HG03045 (cell line): ENCODE results near the gene IARS2.

Experiments
- ATAC-seq: cut with Tn5 transposase; IDR thresholded peaks from one replicate; pipeline ENCODE4 v1.9.1; 2021; ENCODE audit warnings: mild to moderate bottlenecking, moderate library complexity; ENCODE audit not compliant: unreplicated experiment

The IARS2 gene

GRCh38 chr1:220094016-220094911 is at the start of gene IARS2:
TSS of gene IARS2 (plus strand) at chr1:220094132. CDS start at chr1:220094217, 85 bp downstream.
- peak; percentile 65 for ATAC-seq

GRCh38 chr1:220044678-220045355 is 49.1 kb upstream of the IARS2 start:
- no peak for ATAC-seq

- no peak for ATAC-seq
Measured at GRCh38 chr1:220045356-220046051, 48.4 kb upstream of the IARS2 start.

GRCh38 chr1:220046052-220046930 is 47.6 kb upstream of the IARS2 start, which contains the start of gene EPRS1:
TSS of gene EPRS1 (minus strand) at chr1:220046505. CDS start at chr1:220046388, 117 bp downstream.
- peak; percentile 98 for ATAC-seq

GRCh38 chr1:220056374-220056773 is 37.6 kb upstream of the IARS2 start:
- ATAC-seq: no peak

- no peak for ATAC-seq
Measured at GRCh38 chr1:220060876-220061275, 33.1 kb upstream of the IARS2 start.

- no peak for ATAC-seq
Measured at GRCh38 chr1:220062629-220063028, 31.3 kb upstream of the IARS2 start.

GRCh38 chr1:220067269-220068204 is 26.4 kb upstream of the IARS2 start:
- no peak for ATAC-seq

- no peak for ATAC-seq
Measured at GRCh38 chr1:220076861-220077762, 16.8 kb upstream of the IARS2 start.

- ATAC-seq: no peak
Measured at GRCh38 chr1:220077887-220078286, 16.0 kb upstream of the IARS2 start.

- ATAC-seq: no peak
Measured at GRCh38 chr1:220084460-220084859, 9.5 kb upstream of the IARS2 start.

- ATAC-seq: peak; percentile 45
Measured at GRCh38 chr1:220086261-220086686, 7.7 kb upstream of the IARS2 start.

GRCh38 chr1:220089650-220090556 is 4.0 kb upstream of the IARS2 start, which contains the start of gene BPNT1:
TSS of gene BPNT1 (minus strand) at chr1:220089788. CDS start at chr1:220079846, 9,942 bp downstream.
- ATAC-seq: peak; percentile 67

- ATAC-seq: no peak
Measured at GRCh38 chr1:220092694-220093093, 1.2 kb upstream of the IARS2 start.

- no peak for ATAC-seq
Measured at GRCh38 chr1:220093361-220094015, 444 bp upstream of the IARS2 start.

- ATAC-seq: no peak
Measured at GRCh38 chr1:220099826-220100225, 5.9 kb downstream of the IARS2 start.
